ENCODE measurements around the gene SPOCK1.

SPOCK1 gene

GRCh38 chr5:137379555-137380286, 119.4 kb downstream of the SPOCK1 start:
- TF ChIP-seq CTCF (IDR thresholded peaks at IDR 0.05) = no peak

- no peak for TF ChIP-seq CTCF (IDR thresholded peaks at IDR 0.05)
Observed at GRCh38 chr5:137375741-137376526, 123.2 kb downstream of the SPOCK1 start.

- no peak for TF ChIP-seq CTCF (IDR thresholded peaks at IDR 0.05)
Observed at GRCh38 chr5:137374110-137374714, 124.9 kb downstream of the SPOCK1 start.

GRCh38 chr5:137372773-137373160, 126.4 kb downstream of the SPOCK1 start:
- no peak for TF ChIP-seq CTCF (IDR thresholded peaks at IDR 0.05)

GRCh38 chr5:137372016-137372772, 126.9 kb downstream of the SPOCK1 start:
- TF ChIP-seq CTCF (IDR thresholded peaks at IDR 0.05) = no peak

- TF ChIP-seq CTCF (IDR thresholded peaks at IDR 0.05) = no peak
Observed at GRCh38 chr5:137370096-137371071, 128.7 kb downstream of the SPOCK1 start.
